Activated T-cell treated with anti-CD3 and anti-CD28 coated beads, Interleukin-2, amount 50 U/mL, for 1 hour (primary cell): ENCODE data around the gene TMEM205.

Experiments used
- DNase-seq: peaks from one replicate; pipeline ENCODE4 v3.0.0-alpha.2; 2020

TMEM205 gene

GRCh38 chr19:11295665-11296245 lies 50.3 kb downstream of the TMEM205 start, which contains the start of gene TSPAN16:
Gene TSPAN16 (plus strand): TSS chr19:11296160. CDS start chr19:11296298, 138 bp downstream.
- DNase-seq = no peak

GRCh38 chr19:11295180-11295579 lies 50.9 kb downstream of the TMEM205 start:
- no peak for DNase-seq

- DNase-seq = peak; percentile 83
Measured at GRCh38 chr19:11293433-11294389, 52.4 kb downstream of the TMEM205 start.
